Measurements from ENCODE around the gene ANKS1A.
A peak's percentile ranks its signal among the peaks of the same experiment; 100 is the strongest.
"Not testable (repeated sequence)": the region's sequence is repeated elsewhere in the genome, so short reads cannot be mapped to it uniquely, and the experiment has no call there.

The ANKS1A gene

DNA sequence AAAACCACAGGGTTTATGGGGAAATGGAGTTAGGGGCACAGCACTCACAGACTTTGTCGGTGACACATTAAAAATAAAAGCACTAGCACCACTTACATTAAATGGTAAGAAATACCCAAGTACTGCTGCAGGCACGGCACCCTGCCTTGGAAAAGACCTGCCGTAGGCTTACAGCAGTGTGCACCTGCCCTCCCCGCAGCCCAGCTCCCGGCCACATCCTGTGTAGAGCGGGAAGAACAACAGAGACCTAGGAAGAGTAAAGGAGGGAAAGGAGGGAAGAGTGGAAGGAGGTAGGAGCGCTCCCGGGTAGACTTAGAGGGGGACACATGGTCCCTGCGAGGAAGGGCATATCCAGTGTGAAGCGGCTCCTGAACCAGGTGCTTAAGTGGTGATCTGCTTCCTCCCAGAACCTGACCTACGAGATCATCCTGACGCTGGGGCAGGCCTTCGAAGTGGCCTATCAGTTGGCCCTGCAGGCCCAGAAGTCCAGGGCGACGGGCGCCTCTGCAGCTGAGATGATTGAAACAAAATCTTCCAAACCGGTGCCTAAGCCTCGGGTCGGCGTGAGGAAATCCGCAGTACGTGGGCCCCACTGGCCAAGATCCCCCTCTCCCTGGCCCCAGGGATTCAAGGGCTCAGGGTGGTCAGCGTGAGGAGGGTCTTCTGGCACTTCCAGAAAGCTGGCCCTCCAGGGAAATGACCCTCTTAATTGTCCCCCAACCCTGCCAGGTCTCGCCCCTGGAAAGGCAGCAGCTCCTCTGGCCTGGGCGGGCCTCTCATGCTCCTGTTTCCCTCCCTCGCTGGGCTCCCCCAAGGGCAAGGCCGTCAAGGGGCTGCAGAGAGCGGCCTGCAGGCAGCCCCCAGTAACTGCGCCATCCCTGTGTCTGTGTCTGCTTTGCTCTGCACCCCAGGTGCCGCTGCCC, 196.6 kb downstream of the ANKS1A start:
- DNase-seq (ENCODE audit: low spot score): no peak

DNA sequence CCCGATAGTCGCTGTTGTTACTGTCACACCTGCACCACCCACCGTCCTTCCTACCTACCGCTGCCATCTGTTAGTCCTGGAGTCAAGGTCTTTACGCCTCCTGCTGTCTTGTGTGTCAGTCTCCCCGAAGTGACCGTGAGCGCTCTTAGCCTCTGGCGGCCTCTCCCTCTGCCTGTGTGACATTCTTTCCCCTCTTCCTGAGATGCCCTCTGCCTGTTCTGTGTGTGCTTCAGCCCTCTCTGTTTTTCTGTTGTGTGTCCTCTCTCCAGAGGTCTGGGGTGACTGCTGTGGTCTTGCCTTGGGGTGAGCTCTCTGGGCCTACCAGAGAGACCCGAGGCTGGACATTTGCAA, 197.2 kb downstream of the ANKS1A start:
- DNase-seq (ENCODE audit: low spot score): no peak

DNA sequence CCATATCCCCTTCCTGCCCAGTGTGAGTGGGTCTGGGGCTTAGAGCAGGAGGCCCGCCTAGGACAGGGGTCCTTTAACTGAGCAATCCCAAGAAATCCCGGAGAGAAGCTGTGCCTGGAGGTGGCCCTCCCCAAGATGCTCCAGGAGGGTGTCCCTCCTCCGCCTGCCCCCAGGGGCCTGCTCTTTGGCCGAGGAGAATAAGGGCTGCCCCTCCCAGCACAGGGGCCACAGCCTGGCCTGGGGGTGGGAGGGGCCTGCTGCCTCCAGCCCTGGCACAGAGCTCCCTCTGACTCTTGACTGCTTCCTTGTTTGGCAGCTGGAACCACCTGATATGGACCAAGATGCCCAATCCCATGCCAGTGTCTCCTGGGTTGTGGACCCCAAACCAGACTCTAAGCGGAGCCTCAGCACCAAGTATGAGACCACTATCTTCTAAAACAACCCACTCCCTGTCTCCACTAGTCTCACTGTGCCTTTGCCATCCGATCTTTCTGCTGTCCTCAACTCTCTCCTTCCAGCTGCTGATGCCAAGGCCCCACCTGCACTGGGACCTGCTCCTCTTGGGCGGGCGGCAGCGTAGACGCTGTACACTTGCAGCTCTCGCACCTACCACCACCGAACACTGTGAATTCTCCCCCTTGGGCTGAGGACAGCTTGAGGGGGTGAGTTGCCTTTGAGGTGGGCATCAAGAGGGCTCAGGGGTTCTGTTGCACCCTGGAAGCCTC, 197.7 kb downstream of the ANKS1A start:
- DNase-seq (ENCODE audit: low spot score): no peak

- DNase-seq (ENCODE audit: low spot score): no peak
Observed at GRCh38 chr6:35087361-35088280, 198.6 kb downstream of the ANKS1A start.

DNA sequence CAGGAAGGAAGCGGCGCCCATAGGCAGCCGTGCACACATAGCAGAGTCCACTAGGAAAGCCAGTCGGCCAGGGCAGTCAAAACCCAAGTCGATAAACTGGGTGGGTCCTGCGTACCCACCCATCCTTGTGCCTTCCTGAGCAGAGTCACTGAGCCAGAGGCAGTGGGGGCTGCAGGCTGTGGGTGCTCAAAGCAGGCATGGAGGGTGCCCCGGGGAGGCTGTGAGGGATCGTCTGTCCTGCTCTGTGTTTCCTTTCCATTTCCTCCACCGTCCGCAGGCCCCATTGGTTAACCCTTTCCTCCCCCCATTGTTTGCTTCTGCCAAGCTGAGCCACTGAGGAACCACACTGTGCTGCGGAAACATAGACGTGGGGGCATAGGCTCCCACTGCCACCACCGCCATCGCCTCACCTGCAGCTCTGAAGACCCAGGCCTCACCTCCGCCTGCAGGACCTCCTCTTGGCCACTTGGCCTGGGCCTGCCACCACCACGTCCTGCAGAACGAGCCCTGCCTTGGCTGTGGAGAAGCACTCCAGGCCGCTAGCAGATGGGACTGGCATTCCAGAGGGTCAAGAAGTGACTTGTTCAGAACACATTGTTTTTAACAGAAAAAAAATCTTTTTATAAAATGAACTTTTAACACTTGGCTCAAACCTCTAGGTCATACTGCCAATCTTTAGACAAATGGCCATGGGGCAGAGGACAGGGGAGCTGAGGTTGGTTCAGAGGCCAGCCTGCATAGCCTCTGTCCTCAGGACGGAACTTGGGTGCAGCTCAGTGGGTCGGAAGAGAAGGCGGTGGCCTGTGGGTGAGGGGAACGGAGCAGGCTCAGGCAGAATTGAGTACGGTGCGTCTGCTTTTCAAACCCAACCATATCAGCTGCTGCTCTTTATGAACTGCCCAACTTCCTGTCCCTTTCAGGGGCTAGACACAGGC, 199.5 kb downstream of the ANKS1A start:
- DNase-seq (ENCODE audit: low spot score): no peak

DNA sequence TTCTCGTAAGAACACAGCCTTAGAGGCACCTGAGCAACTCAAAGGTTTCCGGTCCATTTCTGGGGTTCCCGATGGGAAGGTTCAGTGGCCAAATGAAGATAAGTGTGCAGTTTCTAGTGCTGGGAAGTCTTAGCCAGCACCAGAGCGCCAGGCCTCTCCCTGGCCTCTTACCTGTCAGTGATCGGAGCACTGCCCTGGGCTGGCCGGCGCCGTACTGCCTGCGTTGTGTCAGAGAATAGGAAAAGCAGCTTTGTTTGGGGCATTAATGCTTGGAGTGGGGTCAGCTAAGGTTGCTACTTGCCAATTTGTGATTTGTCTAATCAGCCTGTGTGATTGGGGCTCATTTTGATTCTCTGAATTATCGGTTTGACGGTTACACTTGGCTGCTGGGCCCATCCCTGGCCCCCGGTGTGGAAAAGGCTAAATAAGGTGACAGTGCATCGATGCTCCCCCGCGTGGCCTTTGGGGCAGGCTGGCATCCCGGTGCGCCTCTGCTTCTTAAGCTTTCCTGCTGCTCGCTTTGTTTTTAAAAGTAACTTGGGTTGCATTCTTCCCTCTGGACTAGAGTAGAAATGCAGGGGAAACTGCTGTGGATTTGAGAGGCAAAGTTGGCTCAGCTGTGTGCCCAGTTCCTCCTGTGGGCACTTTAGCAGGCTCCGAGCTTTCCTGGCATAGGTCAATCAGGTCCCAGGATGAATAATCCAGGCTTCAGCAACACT, 200.3 kb downstream of the ANKS1A start:
- DNase-seq (ENCODE audit: low spot score): no peak

DNA sequence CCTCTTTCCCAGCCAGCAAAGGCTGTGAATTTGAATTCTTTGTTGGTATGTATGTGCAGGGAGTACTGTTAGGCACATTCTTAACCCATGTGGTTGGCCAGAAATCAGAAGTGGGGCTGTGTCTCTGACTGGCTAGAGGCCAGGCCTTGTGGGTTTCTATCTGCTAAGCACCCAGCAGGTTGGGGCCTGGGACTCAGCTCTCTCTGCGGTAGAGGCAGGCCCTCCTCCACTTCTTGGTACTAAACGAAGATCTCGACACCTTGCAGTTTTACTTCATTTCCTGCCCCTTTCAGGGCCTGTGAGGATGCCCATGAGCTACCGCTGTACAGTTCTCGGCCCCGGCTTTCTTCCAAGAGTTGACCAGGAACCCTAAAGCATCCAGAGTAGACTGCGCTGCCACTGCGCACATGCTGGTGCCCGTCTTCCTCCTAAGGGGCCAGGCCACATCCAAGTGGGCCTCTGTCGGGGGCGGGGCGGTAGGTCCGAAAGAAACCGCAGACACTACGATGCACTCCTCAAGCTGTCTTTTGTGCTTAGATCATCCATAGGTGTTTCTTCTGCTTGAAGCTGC, 201.0 kb downstream of the ANKS1A start:
- no peak for DNase-seq (ENCODE audit: low spot score)

GRCh38 chr6:35090734-35091133, 201.7 kb downstream of the ANKS1A start:
- no peak for DNase-seq (ENCODE audit: low spot score)

- DNase-seq (ENCODE audit: low spot score): no peak
Observed at GRCh38 chr6:35091346-35092083, 202.5 kb downstream of the ANKS1A start.

GRCh38 chr6:35092362-35093117, 203.5 kb downstream of the ANKS1A start:
- no peak for DNase-seq (ENCODE audit: low spot score)

DNA sequence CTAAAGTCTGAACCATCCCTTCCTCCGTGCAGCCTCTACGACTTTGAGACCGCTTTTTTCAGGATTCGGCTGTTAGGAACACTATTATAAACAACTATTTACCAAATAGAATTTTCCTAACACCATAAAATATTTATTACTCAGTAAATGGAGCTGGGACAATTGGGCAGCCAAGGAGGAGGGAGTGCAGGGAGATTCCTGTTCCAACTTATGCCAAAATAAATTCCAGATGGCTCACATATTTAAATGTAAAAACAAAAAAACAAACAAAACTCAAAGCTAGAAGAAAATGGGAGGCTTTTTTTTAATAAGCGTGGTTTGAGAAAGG, 204.0 kb downstream of the ANKS1A start:
- no peak for DNase-seq (ENCODE audit: low spot score)

GRCh38 chr6:35093783-35094182, 204.7 kb downstream of the ANKS1A start:
- no peak for DNase-seq (ENCODE audit: low spot score)

DNA sequence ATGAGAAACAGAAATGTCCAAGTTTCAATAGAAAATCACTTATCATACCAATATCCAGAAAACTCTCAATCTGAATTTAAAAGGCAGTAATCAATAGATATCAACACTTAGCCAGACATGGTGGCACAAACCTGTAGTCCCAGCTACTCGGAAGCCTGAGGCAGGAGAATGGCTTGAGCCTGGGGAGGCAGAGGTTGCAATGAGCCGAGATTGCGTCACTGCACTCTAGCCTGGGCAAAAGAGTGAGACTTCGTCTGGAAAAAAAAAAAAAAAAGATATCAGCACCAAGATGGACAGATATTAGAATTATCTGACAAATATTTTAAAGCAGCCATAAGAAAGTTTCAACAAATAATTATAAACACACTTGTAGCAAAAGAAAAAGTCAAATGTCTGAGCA, 205.1 kb downstream of the ANKS1A start:
- DNase-seq (ENCODE audit: low spot score): no peak

DNA sequence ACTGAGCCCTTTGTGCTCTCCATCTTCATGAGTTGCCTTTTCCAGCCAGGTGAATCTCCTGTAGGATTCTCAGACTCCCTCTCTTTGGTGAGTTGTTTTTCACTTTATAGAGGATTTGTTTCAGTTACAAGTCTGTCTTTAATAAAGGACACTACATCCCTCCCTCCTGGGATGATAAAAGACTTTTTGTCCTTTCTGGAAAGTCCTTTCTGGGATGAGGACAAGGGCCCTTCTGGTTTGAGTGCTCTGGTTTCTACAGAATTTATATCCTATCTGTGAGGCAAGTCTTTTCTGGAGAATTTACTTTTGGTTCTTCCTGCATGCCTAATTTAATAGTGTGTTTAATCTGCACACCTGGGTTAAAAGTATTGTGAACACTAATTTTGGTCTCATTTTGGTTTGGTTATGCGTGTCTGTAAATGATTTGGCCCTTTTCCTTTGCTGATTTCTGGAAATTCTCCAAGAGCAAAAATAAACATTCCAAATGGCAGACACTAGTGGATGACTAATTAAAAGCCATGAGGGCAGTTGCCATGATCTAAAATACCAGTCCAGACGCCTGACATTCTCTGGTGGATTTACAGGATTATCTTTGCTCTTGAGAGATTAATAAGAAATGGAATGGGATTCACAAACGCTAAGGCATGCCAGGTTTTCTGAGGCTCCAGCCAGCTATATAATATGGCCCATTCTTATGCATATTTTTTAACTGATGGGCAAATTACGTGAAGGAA, 207.2 kb downstream of the ANKS1A start:
- peak; percentile 66 for DNase-seq (ENCODE audit: low spot score)

DNA sequence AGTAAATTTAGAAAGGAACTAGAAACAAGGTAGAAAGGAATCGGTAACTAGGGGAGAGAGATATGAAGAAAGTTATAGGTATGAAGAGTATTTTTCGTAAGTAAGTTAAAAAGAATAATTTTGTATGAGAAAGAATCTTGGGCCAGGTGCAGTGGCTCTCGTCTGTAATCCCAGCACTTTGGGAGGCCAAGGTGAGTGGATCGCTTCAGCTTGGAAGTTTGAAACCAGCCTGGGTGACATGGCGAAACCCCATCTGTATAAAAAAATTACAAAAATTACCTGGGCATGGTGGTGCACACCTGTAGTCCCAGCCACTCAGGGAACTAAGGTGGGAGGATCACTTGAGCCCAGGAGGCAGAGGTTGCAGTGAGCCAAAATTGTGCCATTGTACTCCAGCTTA, 210.1 kb downstream of the ANKS1A start:
- no peak for DNase-seq (ENCODE audit: low spot score)

- no peak for DNase-seq (ENCODE audit: low spot score)
Observed at GRCh38 chr6:35105078-35105477, 216.0 kb downstream of the ANKS1A start.

GRCh38 chr6:35106061-35106460, 217.0 kb downstream of the ANKS1A start:
- not testable (repeated sequence) for DNase-seq (ENCODE audit: low spot score)

- not testable (repeated sequence) for DNase-seq (ENCODE audit: low spot score)
Observed at GRCh38 chr6:35107208-35107607, 218.2 kb downstream of the ANKS1A start.
